GM12873 (cell line): Measurements from ENCODE around the gene MZB1.

Source experiments
- TF ChIP-seq, protein P1 (sequence below): IDR thresholded peaks from 2 replicates; pipeline ENCODE4 v1.5.1; 2012; ENCODE audit warnings: low read depth, mild to moderate bottlenecking, moderate library complexity, low read length, control low read depth; ENCODE audit not compliant: insufficient read depth; ENCODE audit errors: missing control alignments

MZB1 gene

DNA sequence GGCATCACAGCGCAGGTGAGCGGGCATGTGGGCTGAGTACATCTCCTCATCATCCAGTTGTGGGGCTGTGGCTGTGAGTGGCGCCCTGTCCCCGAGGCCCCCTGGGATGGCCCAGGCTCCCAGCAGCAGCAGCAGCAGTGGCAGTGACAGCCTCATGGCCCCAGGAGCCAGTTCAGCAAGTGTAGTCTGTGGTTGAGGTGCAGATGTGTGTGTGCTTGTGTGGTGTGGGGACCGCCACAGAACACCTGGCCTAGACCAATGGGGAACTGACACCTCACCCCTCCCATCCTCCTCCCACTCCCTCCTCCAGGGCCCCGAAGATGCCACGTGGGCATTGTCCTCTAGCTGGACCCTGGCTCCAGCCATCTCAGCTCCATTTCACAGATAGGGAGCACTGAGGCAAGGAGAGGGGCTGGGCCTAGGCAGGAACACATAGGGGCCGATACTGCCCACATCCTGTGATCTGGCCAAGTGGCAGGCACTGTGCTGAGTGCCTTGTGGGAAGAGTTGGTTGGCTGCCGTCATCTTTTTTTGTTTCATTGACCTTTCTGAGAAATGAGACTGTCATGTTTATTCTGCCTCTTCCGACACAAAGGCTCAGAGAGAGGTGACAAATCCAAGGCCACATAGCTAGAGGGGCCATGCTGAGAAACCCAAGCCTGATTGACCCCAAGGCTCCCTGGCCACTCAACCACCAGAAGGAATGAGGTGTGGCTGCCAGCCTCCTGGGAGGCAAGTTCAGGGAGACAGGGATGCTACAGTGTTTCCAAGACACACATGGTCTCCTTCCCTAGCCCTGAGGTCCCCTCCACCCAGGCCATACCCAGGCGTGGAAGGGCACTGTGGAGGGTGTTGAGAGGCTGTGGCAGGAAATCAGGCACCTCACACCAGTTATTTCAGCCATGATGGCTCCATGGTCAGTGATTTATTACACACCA, at the start of gene MZB1:
Gene MZB1, minus strand, starts transcription at position 213 of the 938 bp plus-strand sequence. Its CDS starts 57 bp downstream, at position 156.
- TF ChIP-seq, protein P1, sequence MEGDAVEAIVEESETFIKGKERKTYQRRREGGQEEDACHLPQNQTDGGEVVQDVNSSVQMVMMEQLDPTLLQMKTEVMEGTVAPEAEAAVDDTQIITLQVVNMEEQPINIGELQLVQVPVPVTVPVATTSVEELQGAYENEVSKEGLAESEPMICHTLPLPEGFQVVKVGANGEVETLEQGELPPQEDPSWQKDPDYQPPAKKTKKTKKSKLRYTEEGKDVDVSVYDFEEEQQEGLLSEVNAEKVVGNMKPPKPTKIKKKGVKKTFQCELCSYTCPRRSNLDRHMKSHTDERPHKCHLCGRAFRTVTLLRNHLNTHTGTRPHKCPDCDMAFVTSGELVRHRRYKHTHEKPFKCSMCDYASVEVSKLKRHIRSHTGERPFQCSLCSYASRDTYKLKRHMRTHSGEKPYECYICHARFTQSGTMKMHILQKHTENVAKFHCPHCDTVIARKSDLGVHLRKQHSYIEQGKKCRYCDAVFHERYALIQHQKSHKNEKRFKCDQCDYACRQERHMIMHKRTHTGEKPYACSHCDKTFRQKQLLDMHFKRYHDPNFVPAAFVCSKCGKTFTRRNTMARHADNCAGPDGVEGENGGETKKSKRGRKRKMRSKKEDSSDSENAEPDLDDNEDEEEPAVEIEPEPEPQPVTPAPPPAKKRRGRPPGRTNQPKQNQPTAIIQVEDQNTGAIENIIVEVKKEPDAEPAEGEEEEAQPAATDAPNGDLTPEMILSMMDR: no peak

- TF ChIP-seq, protein P1: no peak
Measured at GRCh38 chr5:139439013-139439903, 49.5 kb upstream of the MZB1 start, which contains the start of gene DNAJC18. Gene DNAJC18, minus strand, starts transcription at chr5:139439525. Its CDS starts 80 bp downstream, at chr5:139439445.

DNA sequence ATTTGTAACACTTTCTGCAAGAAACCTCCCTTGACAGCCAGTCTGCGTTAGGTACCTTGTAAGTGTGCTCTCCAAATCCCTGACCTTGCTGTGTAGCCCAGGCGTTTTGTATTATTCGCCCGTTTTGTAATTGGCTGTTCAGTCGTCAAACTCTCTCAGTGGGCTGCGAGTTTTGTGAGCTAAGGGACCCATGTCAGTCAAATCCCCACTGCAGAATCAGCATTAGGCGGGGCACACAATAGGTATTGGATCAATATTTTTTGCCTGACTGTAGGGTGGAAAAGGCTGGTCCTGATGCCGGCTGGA, 48.9 kb upstream of the MZB1 start:
- TF ChIP-seq, protein P1: no peak

- TF ChIP-seq, protein P1: no peak
Measured at GRCh38 chr5:139435676-139436075, 46.0 kb upstream of the MZB1 start.

GRCh38 chr5:139431706-139432105, 42.0 kb upstream of the MZB1 start:
- TF ChIP-seq, protein P1: no peak

DNA sequence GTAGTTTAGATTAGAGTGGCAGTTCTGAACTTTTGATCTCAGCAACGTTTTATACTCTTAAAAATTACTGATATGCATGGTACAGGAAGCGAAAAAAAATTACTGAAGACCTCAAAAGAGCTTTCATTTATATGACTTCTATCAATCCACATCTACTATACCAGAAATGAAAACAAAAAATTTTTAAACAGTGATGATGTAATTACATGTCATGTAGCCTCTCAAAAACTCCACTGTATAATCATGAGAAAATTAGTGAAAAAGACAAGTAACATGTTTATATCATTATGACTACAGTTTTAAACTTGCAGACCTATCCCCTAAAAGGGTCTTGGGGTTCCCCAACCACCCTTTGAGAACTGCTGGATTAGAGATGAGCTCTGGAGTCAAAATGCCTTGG, 40.3 kb upstream of the MZB1 start:
- TF ChIP-seq, protein P1: no peak
